K562 (cell line): ENCODE measurements around the gene PITHD1. TPM values are rescaled to one million over a fixed set of nuclear protein-coding genes. Genes with fewer than 3 reads are reported as not detected.

ENCODE experiments used
- ARID1B ChIP-seq: fragments of 450-650 bp; IDR thresholded peaks from 2 replicates; pipeline ENCODE4 v1.6.1; 2016; ENCODE audit warnings: antibody characterized with exemption, mild to moderate bottlenecking, inconsistent platforms
- CEBPG ChIP-seq, 3 experiments: fragments of 200-800 bp in 1 of 3; sonication (Bioruptor generic) in 1 of 3; sonication (generic) in 1 of 3; formaldehyde crosslinking in 1 of 3; IDR thresholded peaks in 2 of 3; conservative IDR thresholded peaks in 1 of 3; 2 replicates each; pipeline versions ENCODE4 v1.6.1 to v1.8.0; 2016 to 2022; ENCODE audit warnings: missing compliant biosample characterization in 2 of 3, missing genetic modification characterization in 2 of 3, mild to moderate bottlenecking in 1 of 3, missing genetic modification reagents in 1 of 3
- ELF1 ChIP-seq: fragments of 200-800 bp; sonication (Bioruptor generic); IDR thresholded peaks from 2 replicates; pipeline ENCODE4 v1.6.1; 2016; ENCODE audit warnings: missing genetic modification characterization, missing compliant biosample characterization
- ETS2 ChIP-seq: IDR thresholded peaks from 2 replicates; pipeline ENCODE4 v1.6.1; 2016; ENCODE audit warnings: borderline replicate concordance, missing genetic modification characterization, mild to moderate bottlenecking, moderate library complexity, missing compliant biosample characterization; ENCODE audit not compliant: poor library complexity, severe bottlenecking
- HDGF ChIP-seq: fragments of 450-650 bp; IDR thresholded peaks from 2 replicates; pipeline ENCODE4 v1.6.1; 2016
- HNRNPUL1 ChIP-seq: fragments of 200-400 bp; formaldehyde crosslinking; IDR thresholded peaks from 2 replicates; pipeline ENCODE4 v1.6.1; 2017; ENCODE audit warnings: low read length
- LARP7 ChIP-seq: fragments of 450-650 bp; IDR thresholded peaks from 2 replicates; pipeline ENCODE4 v1.6.1; 2016
- MAFF ChIP-seq: IDR thresholded peaks from 2 replicates; pipeline ENCODE4 v1.6.1; 2012; ENCODE audit warnings: low read length, improper control_type of control experiment
- MEIS2 ChIP-seq: fragments of 450-650 bp; IDR thresholded peaks from 2 replicates; pipeline ENCODE4 v1.6.1; 2014; ENCODE audit warnings: mild to moderate bottlenecking; ENCODE audit not compliant: partially characterized antibody
- SIRT6 ChIP-seq: IDR thresholded peaks from one replicate; pipeline ENCODE4 v1.6.1; 2012; ENCODE audit warnings: low read depth, mild to moderate bottlenecking, control low read depth, inconsistent platforms, low read length, moderate library complexity
- SMAD1 ChIP-seq: fragments of 150-350 bp; IDR thresholded peaks from 2 replicates; pipeline ENCODE4 v1.6.1; 2014; ENCODE audit warnings: low read length, low read depth; ENCODE audit not compliant: partially characterized antibody
- STAT5B ChIP-seq: fragments of 250-450 bp; sonication (Bioruptor Pico); IDR thresholded peaks from 2 replicates; pipeline ENCODE4 v1.8.0; 2021; ENCODE audit warnings: mild to moderate bottlenecking, inconsistent platforms
- TAF15 ChIP-seq: fragments of 200-400 bp; formaldehyde crosslinking; IDR thresholded peaks from 2 replicates; pipeline ENCODE4 v1.6.1; 2017; ENCODE audit warnings: mild to moderate bottlenecking, low read depth, low read length, moderate library complexity
- XRCC5 ChIP-seq: fragments of 200-400 bp; formaldehyde crosslinking; IDR thresholded peaks from 2 replicates; pipeline ENCODE4 v1.6.1; 2017; ENCODE audit warnings: low read depth, mild to moderate bottlenecking, low read length
- ZNF239 ChIP-seq: fragments of 250-450 bp; sonication (Bioruptor Pico); IDR thresholded peaks from 2 replicates; pipeline ENCODE4 v1.4.0; 2020; ENCODE audit warnings: mild to moderate bottlenecking
- ZNF282 ChIP-seq: sonication (generic); formaldehyde crosslinking; IDR thresholded peaks from 2 replicates; pipeline ENCODE4 v1.8.1; 2023; ENCODE audit warnings: missing genetic modification reagents
- ZZZ3 ChIP-seq: fragments of 450-650 bp; IDR thresholded peaks from 2 replicates; pipeline ENCODE4 v1.6.1; 2016; ENCODE audit warnings: antibody characterized with exemption, mild to moderate bottlenecking, moderate library complexity
- polyA plus RNA-seq, 8 experiments: library from polyadenylated mRNA; depleted of rRNA in 4 of 8; stranded (reverse) in 5 of 8; unstranded in 3 of 8; fragments of >200 nt; fragmentation: Nextera tagmentation in 2 of 8; fragmentation: Illumina TruSeq in 1 of 8; extraction: Ambion mirVana in 2 of 8; extraction: Trizol in 1 of 8; gene quantifications; 2 replicates each; pipeline versions ENCODE4 v1.2.1 to v1.2.3, GENCODE V29; 2011 to 2014; ENCODE audit warnings: inconsistent platforms in 1 of 8, missing spikeins in 1 of 8
- total RNA-seq, 7 experiments: library from RNA; depleted of rRNA in 6 of 7; stranded (reverse); fragments of >200 nt in 6 of 7; fragmentation: Illumina TruSeq in 2 of 7; extraction: Trizol in 2 of 7; gene quantifications; 2 replicates each; pipeline versions ENCODE4 v1.2.1 to v1.2.3, GENCODE V29; 2011 to 2021; ENCODE audit warnings: low replicate concordance in 1 of 7
- TF ChIP-seq, protein P1 (sequence below): sonication (generic); formaldehyde crosslinking; IDR thresholded peaks from 2 replicates; pipeline ENCODE4 v1.8.0; 2022; ENCODE audit warnings: mild to moderate bottlenecking, missing genetic modification reagents
- TF ChIP-seq, protein P2 (sequence below): fragments of 250-450 bp; sonication (Bioruptor Pico); IDR thresholded peaks from 2 replicates; pipeline ENCODE4 v1.4.0; 2020; ENCODE audit warnings: mild to moderate bottlenecking
- TF ChIP-seq, protein P3 (sequence below): sonication (generic); formaldehyde crosslinking; IDR thresholded peaks from 2 replicates; pipeline ENCODE4 v1.9.0; 2022; ENCODE audit warnings: mild to moderate bottlenecking, missing genetic modification reagents
- TF ChIP-seq, protein P4 (sequence below): sonication (generic); formaldehyde crosslinking; IDR thresholded peaks from 2 replicates; pipeline ENCODE4 v1.8.0; 2022; ENCODE audit warnings: mild to moderate bottlenecking, missing genetic modification reagents
- TF ChIP-seq, protein P5 (sequence below): sonication (generic); formaldehyde crosslinking; IDR thresholded peaks from 2 replicates; pipeline ENCODE4 v1.8.0; 2022; ENCODE audit warnings: mild to moderate bottlenecking, missing genetic modification reagents, borderline replicate concordance

Gene PITHD1
- total and polyA plus RNA-seq, 9 of the 15 experiments (the other 6 are each of a cell fraction or from before 2014, with no cell fraction given), result 46.5 to 175 (median 149) TPM

DNA sequence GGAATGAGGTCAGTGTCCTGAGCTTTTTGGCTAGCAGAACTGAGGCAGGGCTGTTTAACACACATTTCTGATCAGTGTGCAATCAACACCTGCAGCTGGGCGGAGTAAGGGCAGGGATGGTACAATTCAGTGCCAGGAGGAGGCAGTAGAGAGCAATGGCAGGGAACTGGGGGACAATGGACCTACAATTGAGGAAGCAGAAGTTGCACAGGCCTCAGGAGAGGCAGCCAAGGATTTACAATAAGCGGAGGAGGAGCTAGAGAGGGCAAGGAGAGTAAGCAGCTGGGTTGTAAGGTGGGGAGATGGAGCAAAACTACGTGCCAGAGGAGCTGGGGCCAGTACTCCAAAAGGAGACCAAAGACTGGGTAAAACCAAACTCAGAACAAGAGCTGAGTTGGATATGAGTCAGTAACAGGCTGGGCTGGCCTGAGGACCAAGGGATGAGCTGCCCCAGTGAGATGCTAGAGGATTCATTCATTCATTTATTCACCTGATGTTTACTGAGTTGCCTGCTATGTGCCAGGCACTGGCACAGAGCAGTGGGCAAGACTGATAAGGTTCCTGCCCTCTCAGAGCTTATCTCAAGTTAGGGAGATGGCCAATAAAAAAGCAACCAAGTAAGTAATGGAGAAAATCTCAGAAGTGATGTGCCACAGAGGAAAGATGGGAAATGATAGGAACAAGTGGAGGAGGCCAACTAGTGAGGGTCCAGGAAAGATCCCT lies 32.8 kb downstream of the PITHD1 start (continued):
- TF ChIP-seq, protein P1, sequence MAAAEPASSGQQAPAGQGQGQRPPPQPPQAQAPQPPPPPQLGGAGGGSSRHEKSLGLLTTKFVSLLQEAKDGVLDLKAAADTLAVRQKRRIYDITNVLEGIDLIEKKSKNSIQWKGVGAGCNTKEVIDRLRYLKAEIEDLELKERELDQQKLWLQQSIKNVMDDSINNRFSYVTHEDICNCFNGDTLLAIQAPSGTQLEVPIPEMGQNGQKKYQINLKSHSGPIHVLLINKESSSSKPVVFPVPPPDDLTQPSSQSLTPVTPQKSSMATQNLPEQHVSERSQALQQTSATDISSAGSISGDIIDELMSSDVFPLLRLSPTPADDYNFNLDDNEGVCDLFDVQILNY (CRISPR knock-in tag), result no peak
- peak; percentile 36 for TF ChIP-seq ARID1B
- TF ChIP-seq, protein P2, sequence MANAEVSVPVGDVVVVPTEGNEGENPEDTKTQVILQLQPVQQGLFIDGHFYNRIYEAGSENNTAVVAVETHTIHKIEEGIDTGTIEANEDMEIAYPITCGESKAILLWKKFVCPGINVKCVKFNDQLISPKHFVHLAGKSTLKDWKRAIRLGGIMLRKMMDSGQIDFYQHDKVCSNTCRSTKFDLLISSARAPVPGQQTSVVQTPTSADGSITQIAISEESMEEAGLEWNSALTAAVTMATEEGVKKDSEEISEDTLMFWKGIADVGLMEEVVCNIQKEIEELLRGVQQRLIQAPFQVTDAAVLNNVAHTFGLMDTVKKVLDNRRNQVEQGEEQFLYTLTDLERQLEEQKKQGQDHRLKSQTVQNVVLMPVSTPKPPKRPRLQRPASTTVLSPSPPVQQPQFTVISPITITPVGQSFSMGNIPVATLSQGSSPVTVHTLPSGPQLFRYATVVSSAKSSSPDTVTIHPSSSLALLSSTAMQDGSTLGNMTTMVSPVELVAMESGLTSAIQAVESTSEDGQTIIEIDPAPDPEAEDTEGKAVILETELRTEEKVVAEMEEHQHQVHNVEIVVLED (CRISPR knock-in tag), result no peak
- no peak for TF ChIP-seq LARP7
- peak; percentile 65; the same call in 1 of the 2 replicates for TF ChIP-seq ELF1 (tag)
- TF ChIP-seq TAF15, result no peak
- TF ChIP-seq CEBPG (CRISPR knock-in tag; IDR thresholded peaks at IDR 0.05), result peak; percentile 36; the same call in 1 of the 2 replicates
- no peak for TF ChIP-seq CEBPG (tag; conservative IDR thresholded peaks at IDR 0.05 in 1 of 2, IDR thresholded peaks at IDR 0.05 in 1 of 2)
- no peak for TF ChIP-seq STAT5B
- no peak for TF ChIP-seq SIRT6
- no peak for TF ChIP-seq SMAD1
- TF ChIP-seq, protein P3, sequence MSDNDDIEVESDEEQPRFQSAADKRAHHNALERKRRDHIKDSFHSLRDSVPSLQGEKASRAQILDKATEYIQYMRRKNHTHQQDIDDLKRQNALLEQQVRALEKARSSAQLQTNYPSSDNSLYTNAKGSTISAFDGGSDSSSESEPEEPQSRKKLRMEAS, result peak; percentile 39; the same call in 1 of the 2 replicates
- no peak for TF ChIP-seq XRCC5
- TF ChIP-seq HNRNPUL1, result no peak
- TF ChIP-seq MAFF, result no peak
- no peak for TF ChIP-seq ZNF282 (CRISPR knock-in tag)
- 0 out of 2 replicates have a peak, but pooled peaks have one; percentile 53 for TF ChIP-seq HDGF
- TF ChIP-seq, protein P4, sequence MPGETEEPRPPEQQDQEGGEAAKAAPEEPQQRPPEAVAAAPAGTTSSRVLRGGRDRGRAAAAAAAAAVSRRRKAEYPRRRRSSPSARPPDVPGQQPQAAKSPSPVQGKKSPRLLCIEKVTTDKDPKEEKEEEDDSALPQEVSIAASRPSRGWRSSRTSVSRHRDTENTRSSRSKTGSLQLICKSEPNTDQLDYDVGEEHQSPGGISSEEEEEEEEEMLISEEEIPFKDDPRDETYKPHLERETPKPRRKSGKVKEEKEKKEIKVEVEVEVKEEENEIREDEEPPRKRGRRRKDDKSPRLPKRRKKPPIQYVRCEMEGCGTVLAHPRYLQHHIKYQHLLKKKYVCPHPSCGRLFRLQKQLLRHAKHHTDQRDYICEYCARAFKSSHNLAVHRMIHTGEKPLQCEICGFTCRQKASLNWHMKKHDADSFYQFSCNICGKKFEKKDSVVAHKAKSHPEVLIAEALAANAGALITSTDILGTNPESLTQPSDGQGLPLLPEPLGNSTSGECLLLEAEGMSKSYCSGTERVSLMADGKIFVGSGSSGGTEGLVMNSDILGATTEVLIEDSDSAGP (CRISPR knock-in tag), result no peak
- no peak for TF ChIP-seq ZNF239 (CRISPR knock-in tag)
- no peak for TF ChIP-seq ETS2
- TF ChIP-seq ZZZ3, result no peak
- peak; percentile 13 for TF ChIP-seq MEIS2
- TF ChIP-seq, protein P5, sequence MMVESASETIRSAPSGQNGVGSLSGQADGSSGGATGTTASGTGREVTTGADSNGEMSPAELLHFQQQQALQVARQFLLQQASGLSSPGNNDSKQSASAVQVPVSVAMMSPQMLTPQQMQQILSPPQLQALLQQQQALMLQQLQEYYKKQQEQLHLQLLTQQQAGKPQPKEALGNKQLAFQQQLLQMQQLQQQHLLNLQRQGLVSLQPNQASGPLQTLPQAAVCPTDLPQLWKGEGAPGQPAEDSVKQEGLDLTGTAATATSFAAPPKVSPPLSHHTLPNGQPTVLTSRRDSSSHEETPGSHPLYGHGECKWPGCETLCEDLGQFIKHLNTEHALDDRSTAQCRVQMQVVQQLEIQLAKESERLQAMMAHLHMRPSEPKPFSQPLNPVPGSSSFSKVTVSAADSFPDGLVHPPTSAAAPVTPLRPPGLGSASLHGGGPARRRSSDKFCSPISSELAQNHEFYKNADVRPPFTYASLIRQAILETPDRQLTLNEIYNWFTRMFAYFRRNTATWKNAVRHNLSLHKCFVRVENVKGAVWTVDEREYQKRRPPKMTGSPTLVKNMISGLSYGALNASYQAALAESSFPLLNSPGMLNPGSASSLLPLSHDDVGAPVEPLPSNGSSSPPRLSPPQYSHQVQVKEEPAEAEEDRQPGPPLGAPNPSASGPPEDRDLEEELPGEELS (CRISPR knock-in tag), result no peak
